Retinal pigment epithelial cell (primary cell): Measurements from ENCODE around the gene CEP135.

Experiments used
- DNase-seq: peaks from one replicate; pipeline ENCODE4 v3.0.0-alpha.2; 2010; ENCODE audit warnings: low read depth
- H3K4me3 ChIP-seq: 2 replicates; pipeline ENCODE4 v1.5.1; 2011; ENCODE audit warnings: mild to moderate bottlenecking, low read length, control low read depth, moderate library complexity
- CTCF ChIP-seq: conservative IDR thresholded peaks from 2 replicates; pipeline ENCODE4 v1.5.1; 2011; ENCODE audit warnings: low read depth, low read length, control low read depth, inconsistent platforms

The CEP135 gene

GRCh38 chr4:56038487-56039162 lies 89.9 kb downstream of the CEP135 start:
- TF ChIP-seq CTCF, result no peak
- no peak overlapping the region for H3K4me3 ChIP-seq
- DNase-seq, result no peak

GRCh38 chr4:56040842-56041241 lies 92.1 kb downstream of the CEP135 start:
- no peak overlapping the region for H3K4me3 ChIP-seq
- no peak for DNase-seq
- TF ChIP-seq CTCF, result no peak

- no peak overlapping the region for H3K4me3 ChIP-seq
- no peak for DNase-seq
- TF ChIP-seq CTCF, result no peak
These were observed 93.5 kb downstream of the CEP135 start for GRCh38 chr4:56042225-56042624.

GRCh38 chr4:56048383-56048701 lies 99.6 kb downstream of the CEP135 start:
- no peak for TF ChIP-seq CTCF
- DNase-seq, result no peak
- peak overlapping the region; percentile 86 for H3K4me3 ChIP-seq

- DNase-seq, result no peak
- TF ChIP-seq CTCF, result peak; percentile 39
- peak overlapping the region; percentile 86 for H3K4me3 ChIP-seq
These were observed 100.1 kb downstream of the CEP135 start for GRCh38 chr4:56048702-56049431.

- no peak overlapping the region for H3K4me3 ChIP-seq
- no peak for TF ChIP-seq CTCF
- DNase-seq, result no peak
These were observed 101.9 kb downstream of the CEP135 start for GRCh38 chr4:56050625-56051024.

- no peak for TF ChIP-seq CTCF
- no peak for DNase-seq
- no peak overlapping the region for H3K4me3 ChIP-seq
These were observed 102.4 kb downstream of the CEP135 start for GRCh38 chr4:56051029-56051709.
